GM18867 (cell line): ENCODE results near the gene TBC1D28.
"Not testable (repeated sequence)": the region's sequence is repeated elsewhere in the genome, so short reads cannot be mapped to it uniquely, and the experiment has no call there.

ENCODE experiments used
- ATAC-seq: cut with Tn5 transposase; IDR thresholded peaks from one replicate; pipeline ENCODE4 v1.9.1; 2021; ENCODE audit warnings: mild to moderate bottlenecking, moderate library complexity; ENCODE audit not compliant: unreplicated experiment

Gene TBC1D28

GRCh38 chr17:18617613-18618012 lies 26.6 kb downstream of the TBC1D28 start:
- not testable (repeated sequence) for ATAC-seq

GRCh38 chr17:18613016-18613415 lies 31.2 kb downstream of the TBC1D28 start:
- not testable (repeated sequence) for ATAC-seq

- ATAC-seq = not testable (repeated sequence)
These were observed 51.1 kb downstream of the TBC1D28 start for GRCh38 chr17:18593138-18593537.
